Measurements from ENCODE around the gene KRT23. TPM values are rescaled to one million over a fixed set of nuclear protein-coding genes. Genes with fewer than 3 reads are reported as not detected.
A peak's percentile ranks its signal among the peaks of the same experiment; 100 is the strongest.

Gene KRT23
- total RNA-seq, 1 donor from 2014 or later = 1.2 TPM

DNA sequence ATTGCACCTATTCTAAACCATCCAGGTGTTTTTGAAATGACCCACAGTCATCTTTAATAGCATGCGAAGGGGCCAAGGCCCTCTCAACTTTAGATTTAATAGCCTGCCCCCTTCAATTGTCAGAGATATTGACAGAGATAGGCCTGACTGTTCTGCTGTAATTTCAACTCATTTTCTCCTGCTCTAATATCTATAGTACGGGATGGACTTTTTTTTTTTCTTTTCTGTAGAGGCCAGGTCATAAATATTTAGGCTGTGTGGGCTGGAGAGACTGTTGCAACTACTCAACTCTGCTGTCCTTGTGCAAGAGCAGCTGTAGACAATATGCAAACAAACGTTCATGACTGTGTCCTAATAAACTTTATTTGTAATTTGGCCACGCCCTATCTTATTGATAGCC, 27.7 kb downstream of the KRT23 start:
- DNase-seq (ENCODE audit: low read depth) = peak; percentile 40

DNA sequence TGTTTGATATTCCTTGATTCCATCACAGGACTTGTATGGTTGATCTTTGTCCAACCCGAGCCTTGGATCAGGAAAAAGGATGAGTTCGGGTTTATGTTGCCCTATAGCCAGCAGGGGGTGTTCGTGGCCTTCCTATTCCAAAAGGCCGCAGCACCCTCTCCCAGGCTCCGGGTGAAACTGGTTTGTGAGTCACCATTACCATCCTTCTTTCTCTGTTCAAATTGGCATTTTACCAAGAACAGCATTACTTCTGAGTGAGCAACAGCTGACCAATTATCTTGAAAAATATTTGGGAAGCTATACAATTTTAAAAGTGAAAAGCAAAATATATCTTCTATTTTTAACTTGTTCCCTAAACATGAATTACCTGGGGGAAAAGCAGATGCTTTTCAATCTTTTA, 28.1 kb downstream of the KRT23 start:
- DNase-seq (ENCODE audit: low read depth) = peak; percentile 93

DNA sequence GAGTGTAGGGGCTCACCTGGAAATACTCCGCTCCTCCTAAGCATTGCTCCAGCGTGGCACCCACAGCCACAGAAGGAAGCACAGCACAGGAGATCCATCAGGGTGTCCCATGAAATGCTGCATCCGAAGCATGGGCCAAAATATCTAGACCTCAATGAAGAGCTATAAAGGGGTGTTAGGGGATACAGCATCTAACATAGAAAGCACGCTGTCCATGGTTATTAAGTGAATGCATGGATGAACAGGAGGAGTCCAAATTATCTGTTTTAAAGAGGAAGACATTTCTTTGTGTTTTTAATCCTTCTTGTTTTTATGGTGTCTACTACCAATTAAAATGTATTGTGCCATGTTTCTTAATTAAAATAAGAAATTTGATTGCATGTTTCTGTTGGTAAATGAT, 30.8 kb downstream of the KRT23 start:
- DNase-seq (ENCODE audit: low read depth) = no peak

DNA sequence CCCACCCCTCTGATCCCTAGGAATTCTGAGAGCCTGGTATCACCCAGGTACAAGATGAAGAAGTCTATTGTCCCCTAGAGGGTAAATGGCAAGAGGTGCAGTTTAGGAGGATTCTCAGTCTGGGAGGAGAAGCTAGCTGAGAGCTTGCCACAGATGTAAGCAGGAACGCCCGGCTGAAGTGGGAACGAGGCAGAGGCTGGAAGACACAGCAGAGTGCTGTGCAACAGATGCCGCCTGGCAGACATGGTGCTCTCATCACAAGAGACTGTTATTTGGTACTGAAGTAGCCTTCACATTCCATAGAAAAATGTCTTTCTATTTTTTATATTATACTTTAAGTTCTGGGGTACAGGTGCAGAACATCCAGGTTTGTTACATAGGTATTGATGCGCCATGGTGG, 32.1 kb downstream of the KRT23 start:
- DNase-seq (ENCODE audit: low read depth) = no peak

- DNase-seq (ENCODE audit: low read depth) = peak; percentile 98
Measured at GRCh38 chr17:40903129-40903847, 34.2 kb downstream of the KRT23 start.

- no peak for DNase-seq (ENCODE audit: low read depth)
Measured at GRCh38 chr17:40902498-40902897, 34.9 kb downstream of the KRT23 start.

GRCh38 chr17:40901981-40902474, 35.4 kb downstream of the KRT23 start:
- DNase-seq (ENCODE audit: low read depth) = peak; percentile 95

GRCh38 chr17:40900809-40901356, 36.6 kb downstream of the KRT23 start:
- DNase-seq (ENCODE audit: low read depth) = no peak

DNA sequence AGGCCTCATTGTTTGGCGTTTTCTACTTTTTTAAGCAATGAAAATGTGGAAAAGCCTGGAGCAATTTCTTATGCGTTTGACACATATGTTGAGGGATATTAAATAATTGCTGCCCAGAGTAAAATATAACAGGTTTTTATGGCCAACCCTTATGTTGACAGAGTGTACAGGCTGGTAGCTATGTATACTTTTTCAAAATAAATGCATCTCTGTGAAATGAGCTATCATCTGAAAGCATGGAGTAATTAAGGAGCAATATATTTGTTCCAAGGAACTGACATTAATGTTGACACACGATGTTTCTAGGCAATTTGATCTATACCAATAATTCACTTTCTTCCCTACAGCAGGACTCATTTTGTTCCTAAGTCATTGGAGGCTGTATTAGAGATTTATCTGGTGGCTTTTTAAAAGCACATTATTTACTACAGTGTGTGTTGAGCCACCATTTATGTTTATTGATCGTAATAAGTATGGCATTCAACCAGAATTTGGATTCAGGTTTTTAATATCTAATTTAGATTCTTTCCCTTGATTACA, 40.5 kb downstream of the KRT23 start:
- no peak for DNase-seq (ENCODE audit: low read depth)

DNA sequence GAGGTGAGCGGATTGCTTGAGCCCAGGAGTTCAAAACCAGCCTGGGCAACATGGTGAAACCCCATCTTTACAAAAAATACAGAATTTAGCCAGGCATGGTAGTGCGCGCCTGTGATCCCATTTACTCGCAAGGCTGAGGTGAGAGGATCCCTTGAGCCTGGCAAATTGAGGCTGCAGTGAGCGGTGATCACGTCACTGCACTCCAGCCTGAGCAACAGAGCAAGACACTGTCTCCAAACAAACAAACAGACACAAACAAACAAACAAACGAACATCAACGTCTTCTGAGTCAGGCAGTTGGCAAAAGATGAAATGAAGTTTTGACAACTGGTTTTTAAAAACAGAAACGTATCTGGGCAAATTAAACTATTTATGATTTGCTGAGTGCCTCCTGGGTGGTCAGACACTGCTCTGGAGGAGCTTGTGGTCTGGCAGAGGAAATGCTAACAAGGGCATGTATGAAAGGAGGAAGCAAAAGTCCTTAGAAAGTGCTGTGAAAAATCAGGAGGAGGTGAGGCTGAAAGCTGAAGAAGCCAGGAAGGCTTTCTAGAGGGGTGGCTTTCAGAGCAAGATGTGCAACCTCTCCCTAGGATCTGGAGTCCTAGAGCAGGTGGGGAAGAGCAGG, 42.2 kb downstream of the KRT23 start:
- DNase-seq (ENCODE audit: low read depth) = no peak

GRCh38 chr17:40888196-40888720, 49.2 kb downstream of the KRT23 start:
- peak; percentile 71 for DNase-seq (ENCODE audit: low read depth)

GRCh38 chr17:40886090-40886489, 51.4 kb downstream of the KRT23 start:
- peak; percentile 56 for DNase-seq (ENCODE audit: low read depth)

DNA sequence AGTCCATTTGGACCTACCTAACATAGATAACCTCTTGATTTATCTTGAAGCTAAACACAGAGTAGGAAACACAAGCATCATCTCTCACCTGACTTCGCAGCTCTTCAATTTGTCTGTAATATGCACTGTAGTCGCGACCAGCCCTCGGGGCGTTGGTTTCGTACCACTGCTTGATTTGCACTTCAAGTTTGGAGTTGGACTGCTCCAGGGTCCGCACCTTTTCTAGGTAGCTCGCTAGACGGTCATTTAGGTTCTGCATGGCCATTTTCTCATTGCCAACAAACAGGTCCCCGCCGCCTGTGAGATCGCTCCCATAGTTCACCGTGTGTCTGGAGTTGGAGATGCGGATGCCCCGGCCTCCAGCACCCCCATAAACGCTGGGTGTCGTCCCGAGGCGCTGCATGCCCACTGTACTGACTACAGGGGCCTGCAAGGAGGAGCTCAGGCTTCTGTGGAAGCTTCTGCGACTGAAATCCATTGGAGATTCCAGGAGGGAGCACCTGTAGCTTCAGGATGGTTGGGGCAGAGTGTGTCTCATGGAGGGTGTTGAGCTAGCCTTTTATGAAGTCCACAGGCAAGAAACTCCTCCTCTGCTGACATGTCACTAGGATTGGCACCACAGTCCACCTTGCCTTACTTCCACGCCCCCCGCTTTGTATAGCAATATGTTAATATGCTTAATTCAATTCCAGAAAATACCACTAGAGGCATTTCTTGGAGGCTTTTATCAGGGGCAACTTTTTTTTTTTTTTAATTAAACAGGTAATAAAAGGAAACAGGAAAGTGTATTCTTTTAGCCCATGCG, 52.5 kb downstream of the KRT23 start, which contains the start of gene KRT20:
TSS of gene KRT20 (minus strand) at position 535 of the 805 bp plus-strand sequence. CDS start at position 478, 57 bp downstream.
- DNase-seq (ENCODE audit: low read depth) = no peak

DNA sequence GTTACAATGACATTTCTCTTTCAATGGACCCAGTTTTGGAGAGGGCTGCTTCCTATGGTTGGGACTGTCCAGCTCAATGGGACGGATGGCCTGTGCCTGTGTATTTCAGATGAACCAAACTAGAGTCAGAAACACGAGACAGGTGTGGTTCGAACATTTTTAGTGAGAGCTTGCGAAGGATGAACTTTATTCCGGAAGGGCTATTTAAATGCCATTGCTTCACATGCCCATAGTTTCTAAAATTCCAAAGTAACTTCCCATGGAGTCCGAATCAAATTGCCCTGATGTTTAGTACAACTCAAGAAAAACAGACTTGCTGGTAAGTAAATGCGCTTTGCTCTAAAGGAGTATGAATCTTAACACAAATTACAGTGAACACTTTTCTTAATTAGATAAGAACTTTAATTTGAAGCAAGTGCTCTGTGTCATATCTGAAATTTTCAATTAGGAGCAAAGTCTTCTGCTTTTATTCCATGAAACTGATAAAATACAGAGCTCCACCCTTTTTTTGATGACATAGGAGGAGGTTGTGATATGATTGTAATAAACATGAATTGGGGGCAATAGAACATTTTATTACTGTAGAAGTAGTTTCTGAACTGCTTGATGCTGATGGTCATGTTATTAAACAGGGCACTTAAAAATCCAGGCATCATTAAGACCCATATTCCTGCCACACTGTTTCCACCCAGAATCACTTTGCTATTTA, 53.7 kb downstream of the KRT23 start:
- DNase-seq (ENCODE audit: low read depth) = no peak

DNA sequence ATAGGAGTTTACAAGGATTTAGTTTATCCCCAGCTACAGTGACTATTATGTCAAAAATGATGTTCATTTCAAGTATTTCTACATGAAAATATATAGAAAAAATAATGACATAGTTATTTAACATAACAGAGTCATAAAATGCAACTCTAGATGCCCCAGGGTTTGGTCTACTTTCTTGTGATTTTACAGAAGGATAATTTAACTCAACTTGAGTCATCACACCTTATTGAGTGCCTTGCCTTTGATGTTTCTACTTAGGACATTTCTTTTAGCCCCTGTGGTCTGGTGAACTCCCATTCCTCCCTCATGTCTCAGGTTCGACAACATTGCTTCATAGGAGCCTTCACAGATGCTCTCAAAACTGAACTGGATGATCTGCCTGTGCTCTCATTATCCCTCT, 54.4 kb downstream of the KRT23 start:
- no peak for DNase-seq (ENCODE audit: low read depth)

GRCh38 chr17:40879026-40879425, 58.4 kb downstream of the KRT23 start:
- no peak for DNase-seq (ENCODE audit: low read depth)

- no peak for DNase-seq (ENCODE audit: low read depth)
Measured at GRCh38 chr17:40878044-40878443, 59.4 kb downstream of the KRT23 start.

- peak; percentile 14 for DNase-seq (ENCODE audit: low read depth)
Measured at GRCh38 chr17:40873801-40874200, 63.6 kb downstream of the KRT23 start.

DNA sequence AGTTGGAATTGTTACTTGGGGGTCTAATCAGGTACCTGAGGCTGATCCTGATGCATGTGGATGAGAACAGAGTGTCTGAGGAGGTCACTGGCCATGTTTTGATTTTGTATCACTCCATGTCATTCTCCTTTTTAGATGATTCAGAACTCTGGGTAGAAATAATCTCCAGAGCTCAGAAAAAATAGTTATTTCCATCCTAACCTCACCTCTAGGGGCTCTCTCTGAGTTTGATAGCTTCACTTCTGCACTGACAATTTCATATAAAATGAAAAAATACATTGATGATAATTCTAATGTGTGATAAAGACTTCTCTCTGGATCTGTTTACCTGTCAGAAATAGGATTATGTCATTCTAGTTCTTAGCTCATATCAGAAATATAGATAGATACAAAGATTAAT, 64.2 kb downstream of the KRT23 start:
- no peak for DNase-seq (ENCODE audit: low read depth)
